Measurements from ENCODE around the gene WSB1.

The WSB1 gene

DNA sequence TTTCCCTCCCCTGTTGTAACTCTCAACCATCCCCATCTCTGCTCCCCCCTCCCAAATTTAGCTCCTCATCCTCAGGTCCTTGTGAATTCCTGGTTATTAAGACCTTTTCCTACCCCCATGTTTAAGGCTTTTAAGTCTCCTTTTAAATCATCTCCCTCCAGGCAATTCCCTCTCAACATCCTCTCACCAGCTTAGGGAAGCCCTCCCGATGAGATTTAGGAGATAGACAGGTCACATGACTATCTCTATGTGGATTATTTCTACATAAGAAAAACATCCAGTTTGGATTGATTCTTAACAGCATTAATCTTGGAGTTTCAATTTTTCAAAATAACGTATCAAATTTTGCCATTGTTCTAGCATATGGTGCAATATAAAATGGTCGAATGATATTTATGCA, 12.5 kb upstream of the WSB1 start:
- DNase-seq: no peak

DNA sequence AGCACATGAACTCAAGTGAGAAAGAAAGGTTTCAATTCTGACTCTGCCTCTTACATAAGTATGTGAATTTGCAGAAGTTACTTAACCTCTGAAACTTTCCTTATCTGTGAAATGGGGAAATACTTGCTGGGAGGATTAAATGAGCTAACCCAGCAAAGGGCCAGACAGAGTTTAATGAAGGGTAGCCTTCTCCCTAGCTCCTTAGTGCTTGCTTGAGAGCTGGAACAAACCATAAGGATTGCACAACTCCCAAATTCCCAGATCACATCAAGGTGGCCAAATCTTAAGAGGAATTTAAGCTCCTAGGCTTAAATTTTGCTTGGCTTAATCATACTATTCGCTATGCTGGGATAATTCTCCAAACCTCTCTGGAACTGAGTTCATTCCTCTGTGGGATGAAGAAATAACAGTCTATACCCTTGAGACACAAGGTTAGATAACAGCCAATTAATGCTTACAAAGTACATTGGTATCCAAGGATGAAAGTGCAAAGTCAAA, 11.8 kb upstream of the WSB1 start:
- DNase-seq: no peak

DNA sequence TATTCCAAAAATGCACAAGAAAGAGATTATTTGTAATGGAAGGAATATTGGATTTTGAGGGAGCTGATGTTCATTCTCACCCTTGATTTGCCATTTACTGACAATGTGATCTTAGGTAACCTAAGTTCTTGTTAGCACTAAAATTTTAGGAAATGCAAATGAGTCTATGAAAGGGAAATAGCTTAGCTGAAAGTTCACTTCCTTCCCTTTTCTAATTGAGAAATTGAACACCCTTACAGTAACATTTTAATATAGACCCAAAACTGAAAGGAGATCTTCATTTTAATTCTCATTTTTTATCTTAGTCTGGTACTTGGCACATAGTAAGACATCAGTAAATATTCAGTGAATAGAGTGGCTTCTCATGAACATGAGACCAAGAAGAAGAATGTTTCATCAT, 10.9 kb upstream of the WSB1 start:
- no peak for DNase-seq

DNA sequence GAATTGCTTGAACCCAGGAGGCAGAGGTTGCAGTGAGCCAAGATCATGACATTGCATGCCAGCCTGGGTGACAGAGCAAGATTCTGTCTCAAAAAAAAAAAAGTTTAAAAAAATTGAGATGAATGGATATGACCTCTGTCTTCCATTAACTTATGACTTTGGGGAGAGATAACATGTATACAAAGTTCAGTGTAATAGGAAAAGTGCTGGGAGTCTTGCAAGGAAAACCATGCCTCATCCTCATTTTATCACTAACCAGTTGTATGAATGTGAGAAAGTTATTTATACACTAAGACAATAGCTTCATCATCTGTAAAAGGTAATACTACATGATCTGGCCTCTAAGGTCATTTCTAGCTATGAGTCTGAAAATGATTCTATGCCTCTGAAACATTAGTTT, 10.2 kb upstream of the WSB1 start:
- no peak for DNase-seq

GRCh38 chr17:27284811-27285415, 9.0 kb upstream of the WSB1 start:
- no peak for DNase-seq

DNA sequence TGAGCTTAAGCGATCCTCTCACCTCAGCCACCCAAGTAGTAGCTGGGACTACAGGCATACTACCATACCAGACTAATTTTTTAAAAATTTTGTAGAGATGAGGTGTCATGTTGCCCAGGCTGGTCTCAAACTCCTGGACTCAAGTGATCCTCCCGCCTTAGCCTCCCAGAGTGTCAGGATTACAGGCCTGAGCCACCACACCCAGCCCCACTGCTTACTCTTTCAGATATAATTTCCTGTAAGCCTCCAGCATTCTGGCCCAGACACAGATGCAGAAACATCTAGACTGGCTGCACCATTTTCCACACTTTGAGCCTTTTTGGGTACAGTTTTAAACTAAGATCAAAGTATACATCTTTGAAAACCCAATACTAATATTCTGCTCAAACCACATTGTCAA, 8.4 kb upstream of the WSB1 start:
- no peak for DNase-seq

DNA sequence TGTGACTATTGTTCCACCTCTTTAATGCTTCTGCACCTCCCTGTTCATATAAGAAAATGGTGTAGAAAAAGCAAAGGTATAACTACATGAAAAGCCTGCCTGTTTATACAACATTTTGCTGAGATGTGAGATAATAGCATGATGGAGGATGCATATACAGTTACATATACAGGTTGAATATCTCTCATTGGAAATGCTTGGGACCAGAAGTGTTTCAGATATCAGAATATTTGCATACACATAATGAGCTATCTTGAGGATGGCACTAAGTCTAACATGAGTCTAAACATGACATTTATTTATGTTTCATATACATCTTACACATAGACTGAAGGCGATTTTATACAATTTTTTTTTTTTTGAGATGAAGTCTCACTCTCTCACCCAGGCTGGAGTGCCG, 5.7 kb upstream of the WSB1 start:
- no peak for DNase-seq

DNA sequence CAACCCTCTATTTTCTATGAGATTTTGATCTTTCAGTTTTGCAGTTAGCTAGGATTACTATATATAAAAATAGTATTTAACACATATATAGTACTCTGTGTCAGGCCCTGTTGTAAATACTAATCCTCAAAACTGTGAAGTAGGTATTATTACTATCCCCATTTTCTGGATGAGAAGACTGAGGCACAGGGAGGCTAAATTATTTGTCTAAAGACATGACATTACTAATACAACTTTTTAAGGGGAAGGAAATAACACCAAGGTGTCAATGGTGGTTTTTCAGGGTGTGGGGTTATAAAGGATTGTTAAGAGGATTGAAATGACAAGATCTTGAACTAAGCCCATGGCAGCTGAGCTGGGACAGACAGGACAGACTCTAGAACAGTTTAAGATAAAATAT, 4.1 kb upstream of the WSB1 start:
- DNase-seq: no peak

- DNase-seq: peak; percentile 88
Measured at GRCh38 chr17:27290916-27291598, 2.9 kb upstream of the WSB1 start.

GRCh38 chr17:27293359-27293897, 486 bp upstream of the WSB1 start:
- no peak for DNase-seq

DNA sequence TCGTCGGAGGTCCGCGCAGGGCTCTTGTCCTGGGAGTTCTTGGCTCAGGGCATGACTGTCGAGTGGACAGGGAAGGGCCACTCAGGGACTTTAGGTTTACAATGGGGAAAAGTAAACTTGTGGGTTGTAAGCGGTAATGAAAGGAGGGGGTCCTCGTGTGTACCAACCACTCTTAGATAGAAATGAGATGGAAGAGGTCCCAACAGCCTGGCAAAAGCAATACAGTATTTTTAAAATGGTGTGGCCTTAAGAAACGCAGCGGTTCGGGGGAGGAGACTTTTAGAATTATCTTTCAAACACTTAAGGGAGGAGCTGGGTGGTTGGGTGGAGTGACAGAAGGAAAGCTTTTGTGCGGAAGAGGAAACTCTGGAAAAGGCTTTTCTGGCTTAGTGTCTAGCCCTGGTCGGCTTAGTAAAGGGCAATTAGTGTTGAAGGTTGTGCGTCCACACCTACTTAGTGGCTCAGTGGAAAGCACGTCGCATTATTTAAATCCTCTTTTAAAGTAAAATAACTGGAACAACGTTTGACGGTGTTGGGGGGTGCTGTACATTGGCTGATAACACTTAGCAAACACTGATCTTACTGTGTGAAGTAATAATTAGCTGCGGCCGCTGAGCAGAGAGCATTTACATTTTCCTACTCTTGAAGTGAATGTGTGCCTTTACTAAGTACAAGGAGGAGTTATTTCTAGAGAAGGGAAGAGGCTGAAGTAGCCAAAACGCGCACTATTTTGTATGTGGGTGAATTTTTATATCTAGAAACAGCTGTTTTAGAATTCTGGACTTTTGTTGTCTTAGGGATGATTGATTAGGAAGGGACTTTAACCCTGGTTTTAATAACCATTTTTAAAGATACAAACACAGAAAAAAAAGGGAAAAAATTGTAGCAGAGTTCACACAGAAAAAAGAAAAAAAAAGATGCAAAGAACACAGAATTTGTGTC, 1.0 kb downstream of the WSB1 start:
- peak; percentile 52 for DNase-seq

DNA sequence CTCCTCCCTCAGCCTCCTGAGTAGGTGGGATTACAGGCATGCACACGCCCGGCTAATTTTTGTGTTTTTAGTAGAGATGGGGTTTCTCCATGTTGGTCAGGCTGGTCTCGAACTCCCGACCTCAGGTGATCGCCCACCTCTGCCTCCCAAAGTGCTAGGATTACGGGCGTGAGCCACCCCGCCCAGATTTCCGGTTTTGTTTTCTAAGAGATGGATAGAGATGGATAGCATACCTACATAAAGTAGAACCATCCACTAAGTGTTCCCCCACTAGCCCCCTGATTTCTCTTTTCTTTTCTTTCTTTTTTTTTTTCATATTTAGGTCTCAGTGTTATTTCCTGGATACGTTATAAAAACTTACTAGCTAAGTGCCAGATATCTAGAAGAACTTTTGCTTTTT, 2.0 kb downstream of the WSB1 start:
- no peak for DNase-seq

- DNase-seq: no peak
Measured at GRCh38 chr17:27296428-27296979, 2.6 kb downstream of the WSB1 start.

- no peak for DNase-seq
Measured at GRCh38 chr17:27299384-27300049, 5.6 kb downstream of the WSB1 start.

DNA sequence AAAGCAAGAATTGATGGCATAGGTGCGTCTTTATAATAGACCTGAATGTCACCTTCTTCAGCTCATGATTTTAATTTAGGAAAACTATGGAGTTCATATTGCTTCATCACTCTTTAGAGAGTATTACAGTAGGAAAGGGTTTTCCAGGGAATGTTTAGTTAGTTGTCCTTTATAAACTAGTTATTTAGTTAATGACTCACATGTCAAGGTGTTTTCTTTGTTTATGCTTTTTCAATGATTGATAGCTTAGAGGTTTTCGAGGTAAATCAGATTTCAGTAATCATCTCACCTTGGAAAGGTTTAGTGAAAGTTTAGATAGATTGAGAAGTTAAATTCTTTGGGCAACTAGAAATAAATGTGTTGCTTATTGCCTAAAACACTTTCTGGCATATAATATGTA, 9.8 kb downstream of the WSB1 start:
- DNase-seq: no peak

DNA sequence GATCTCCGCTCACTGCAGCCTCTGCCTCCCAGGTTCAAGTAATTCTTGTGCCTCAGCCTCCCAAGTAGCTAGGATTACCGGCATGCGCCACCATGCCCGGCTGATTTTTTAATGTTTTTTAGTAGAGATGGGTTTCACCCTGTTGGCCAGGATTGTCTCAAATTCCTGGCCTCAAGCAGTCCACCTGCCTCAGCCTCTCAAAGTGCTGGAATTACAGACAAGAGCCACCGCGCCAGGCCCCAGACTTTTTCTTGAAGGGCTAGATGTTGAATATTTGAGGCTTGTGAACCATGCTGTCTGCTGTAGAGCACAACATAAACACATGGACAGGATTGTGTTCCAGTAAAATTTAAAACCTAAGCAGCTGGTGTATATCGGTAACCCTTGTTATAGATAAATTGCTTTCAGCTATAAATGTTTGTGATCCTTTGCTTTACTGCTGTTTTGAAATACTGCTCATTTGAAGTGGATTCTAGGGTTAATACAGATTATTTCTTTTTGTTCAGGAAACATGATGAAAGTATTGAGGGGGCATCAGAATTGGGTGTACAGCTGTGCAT, 12.4 kb downstream of the WSB1 start:
- DNase-seq: no peak

- DNase-seq: no peak
Measured at GRCh38 chr17:27310565-27311110, 16.7 kb downstream of the WSB1 start.

DNA sequence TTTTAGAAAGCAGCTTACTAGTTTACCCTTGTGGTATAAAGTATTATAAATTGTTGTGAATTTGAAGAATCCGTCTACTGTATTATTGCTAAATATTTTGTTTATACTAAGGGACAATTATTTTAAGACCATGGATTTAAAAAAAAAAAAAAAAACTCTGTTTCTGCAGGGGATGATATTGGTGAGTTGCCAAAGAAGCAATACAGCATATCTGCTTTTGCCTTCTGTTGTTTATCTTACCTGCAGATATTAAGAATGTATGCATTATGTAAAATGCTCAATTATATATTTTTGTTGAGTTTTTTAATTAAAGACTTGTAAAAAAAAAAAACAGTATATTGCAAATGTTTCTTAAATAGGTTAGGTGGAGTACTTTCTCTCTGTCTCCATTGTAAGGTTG, 19.4 kb downstream of the WSB1 start:
- no peak for DNase-seq

- peak; percentile 78 for DNase-seq
Measured at GRCh38 chr17:27315322-27315721, 21.4 kb downstream of the WSB1 start.

GRCh38 chr17:27315796-27316465, 22.0 kb downstream of the WSB1 start:
- no peak for DNase-seq

- DNase-seq: no peak
Measured at GRCh38 chr17:27318228-27318627, 24.3 kb downstream of the WSB1 start.
